SKM-1 treated with dmso at 0.1 percent for 144 hours (cell line): ENCODE data around the gene RIPOR3.
A peak's percentile ranks its signal among the peaks of the same experiment; 100 is the strongest.
"Not testable (repeated sequence)": the region's sequence is repeated elsewhere in the genome, so short reads cannot be mapped to it uniquely, and the experiment has no call there.

Experiments
- DNase-seq: peaks from one replicate; lab custom pipeline; 2025; ENCODE audit not compliant: unreplicated experiment; lab: John Stamatoyannopoulos, UW

RIPOR3 gene

GRCh38 chr20:50559149-50559548 is 132.2 kb downstream of the RIPOR3 start:
- no peak for DNase-seq

DNA sequence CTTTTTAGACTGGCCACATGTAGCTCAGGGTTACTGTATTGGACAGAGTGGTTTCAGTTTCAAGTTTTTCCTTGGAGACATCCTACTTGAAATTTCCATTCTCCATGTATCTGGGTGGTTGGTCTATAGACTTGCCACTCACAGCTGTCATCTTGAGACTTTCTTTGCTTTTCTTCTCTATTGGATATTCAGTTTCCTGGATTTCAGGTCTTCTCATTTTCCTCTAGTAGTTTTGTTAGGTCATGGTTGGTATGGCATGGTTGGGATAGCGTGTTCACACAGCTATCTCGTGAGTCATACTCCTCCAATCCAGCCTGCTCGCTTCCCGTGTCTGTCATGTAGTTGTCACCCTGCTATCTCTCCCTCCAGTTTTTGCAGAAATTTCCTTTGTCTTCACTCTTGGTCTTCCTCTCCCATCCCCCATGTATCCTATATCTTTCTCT is 132.8 kb downstream of the RIPOR3 start:
- no peak for DNase-seq

DNA sequence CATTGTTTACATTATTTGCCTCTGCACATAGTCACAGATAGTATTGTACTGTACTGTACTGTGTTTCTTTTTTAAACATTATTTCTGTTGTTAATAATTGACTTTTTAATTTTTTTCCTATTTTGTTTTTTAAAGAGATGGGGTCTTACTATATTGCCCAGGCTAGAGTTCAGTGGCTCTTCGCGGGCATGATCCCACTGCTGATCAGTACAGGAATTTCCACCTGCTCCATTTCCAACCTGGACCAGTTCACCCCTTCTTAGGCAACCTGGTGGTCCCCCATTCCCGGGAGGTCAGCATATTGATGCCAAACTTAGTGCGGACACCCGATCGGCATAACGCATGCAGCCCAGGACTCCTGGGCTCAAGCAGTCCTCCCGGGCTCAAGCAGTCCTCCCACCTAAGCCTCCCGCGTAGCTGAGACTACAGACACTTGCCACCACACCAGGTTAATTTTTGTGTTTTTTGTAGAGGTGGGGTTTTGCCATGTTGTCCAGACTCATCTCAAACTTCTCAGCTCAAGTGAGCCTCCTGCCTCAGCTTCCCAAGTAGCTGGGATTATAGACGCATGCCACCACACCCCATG is 133.7 kb downstream of the RIPOR3 start:
- no peak for DNase-seq

DNA sequence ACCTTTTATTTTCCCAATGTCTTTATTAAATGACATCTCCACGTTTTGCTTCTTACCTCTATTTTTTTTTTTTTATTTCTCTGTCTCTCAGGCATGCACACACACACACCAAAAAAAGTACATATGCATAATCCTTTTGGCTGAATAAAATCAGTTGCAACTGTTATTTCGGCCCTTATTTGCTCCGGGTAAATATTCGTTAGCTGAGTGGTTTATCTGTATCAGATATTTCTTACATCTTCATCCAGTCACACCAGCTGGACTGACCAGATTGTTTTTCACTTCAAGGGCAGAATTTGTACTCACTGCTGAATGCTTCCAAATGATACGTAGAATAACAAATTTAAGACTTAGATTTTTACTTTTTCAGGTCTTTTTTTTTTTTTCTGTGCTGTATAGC is 135.7 kb downstream of the RIPOR3 start:
- DNase-seq: no peak

DNA sequence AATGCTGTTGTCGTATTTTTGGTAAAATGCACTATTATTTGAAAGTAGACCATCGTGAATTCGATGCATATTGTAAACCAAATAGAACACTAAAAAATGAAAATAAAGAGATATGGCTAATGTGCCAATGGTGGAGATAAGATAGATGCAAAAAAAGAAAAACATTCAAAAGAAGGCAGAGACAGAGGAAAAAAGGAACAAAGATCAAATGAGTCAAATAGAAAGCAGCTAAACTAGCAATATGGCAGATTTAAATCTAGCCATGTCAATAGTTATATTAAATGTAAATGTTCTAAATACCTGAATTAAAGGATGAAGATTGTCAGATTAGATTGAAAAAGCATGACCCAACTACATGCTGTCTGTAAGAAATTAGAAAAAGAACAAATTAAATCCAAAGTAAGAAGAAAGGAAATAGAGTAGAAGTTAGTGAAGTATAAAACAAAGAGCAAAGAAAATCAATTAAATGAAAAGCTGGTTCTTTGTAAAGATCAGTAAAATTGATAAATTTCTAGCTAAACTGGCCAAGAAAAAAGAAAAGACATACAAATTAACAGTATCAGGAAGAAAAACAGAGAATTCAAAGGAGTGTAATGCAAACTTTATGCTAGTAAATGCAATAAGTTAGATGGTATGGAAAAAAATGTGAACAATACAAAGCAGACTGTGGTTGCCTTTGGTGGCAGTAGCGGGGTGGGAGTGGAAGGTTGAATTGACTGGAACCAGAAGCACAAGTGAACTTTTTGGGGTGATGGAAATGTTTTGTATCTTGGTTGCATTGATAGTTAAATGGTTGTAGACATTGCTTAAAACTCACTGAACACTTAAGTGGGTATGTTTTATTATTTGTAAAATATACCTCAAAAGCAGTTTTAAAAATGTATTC is 136.4 kb downstream of the RIPOR3 start:
- no peak for DNase-seq

GRCh38 chr20:50552979-50553378 is 138.4 kb downstream of the RIPOR3 start:
- DNase-seq: no peak

DNA sequence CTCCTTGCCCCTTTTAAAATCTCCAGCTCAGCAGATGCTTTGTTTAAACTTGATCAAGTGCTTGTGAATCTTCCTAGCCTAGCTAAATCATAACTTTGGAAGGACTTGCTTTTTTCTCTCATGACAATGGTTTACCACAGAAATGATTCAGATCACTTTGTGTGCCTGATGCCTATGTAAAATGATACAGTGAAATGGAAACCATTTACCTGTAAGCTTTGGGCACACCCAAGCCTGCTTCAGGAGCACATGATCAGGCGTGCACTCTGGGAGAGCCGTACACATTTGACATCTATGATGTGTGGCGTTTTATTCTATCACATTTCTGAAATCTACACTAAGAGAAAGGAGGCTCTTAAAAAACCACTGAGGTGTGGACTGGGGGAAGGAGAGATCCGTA is 140.1 kb downstream of the RIPOR3 start:
- no peak for DNase-seq

DNA sequence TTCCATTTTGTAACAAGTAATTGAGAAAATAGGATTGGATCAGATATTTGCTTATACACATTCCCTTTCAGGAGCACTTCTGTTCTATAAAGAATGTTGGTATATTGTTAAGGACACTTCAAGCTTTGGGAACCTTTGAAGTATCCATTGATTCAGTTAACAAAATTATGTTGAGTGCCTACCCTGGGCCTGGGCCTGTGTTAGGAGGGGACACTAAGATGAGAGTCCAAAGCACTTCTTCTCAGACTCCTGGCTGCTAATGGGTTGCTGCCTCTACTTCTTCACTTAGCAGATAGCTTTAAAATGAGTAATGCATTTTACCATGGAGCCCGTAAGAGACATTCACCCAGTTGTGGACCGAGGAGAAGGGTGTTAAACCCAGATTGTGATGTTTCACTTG is 140.8 kb downstream of the RIPOR3 start:
- no peak for DNase-seq

GRCh38 chr20:50548396-50548795 is 142.9 kb downstream of the RIPOR3 start:
- no peak for DNase-seq

DNA sequence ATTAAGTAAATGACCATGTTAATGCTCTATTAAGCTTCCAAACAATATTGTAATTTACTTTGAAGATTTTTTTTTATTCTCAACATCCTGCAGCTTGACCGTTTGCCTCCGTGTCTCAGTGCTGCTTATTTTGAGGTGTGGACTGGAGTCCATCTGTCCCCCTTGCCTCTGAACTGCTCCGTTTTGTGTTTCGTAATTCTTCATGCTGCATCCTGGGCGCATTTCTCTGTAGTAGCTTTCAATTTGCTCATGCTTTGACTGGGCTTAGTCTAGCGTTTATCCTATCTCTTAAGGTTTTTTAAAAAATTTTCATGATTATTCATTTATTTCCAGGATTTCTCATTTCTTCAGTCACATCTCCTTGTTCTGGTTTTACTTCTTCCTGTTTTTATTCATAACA is 143.4 kb downstream of the RIPOR3 start:
- no peak for DNase-seq

GRCh38 chr20:50546729-50547314 is 144.5 kb downstream of the RIPOR3 start:
- no peak for DNase-seq

DNA sequence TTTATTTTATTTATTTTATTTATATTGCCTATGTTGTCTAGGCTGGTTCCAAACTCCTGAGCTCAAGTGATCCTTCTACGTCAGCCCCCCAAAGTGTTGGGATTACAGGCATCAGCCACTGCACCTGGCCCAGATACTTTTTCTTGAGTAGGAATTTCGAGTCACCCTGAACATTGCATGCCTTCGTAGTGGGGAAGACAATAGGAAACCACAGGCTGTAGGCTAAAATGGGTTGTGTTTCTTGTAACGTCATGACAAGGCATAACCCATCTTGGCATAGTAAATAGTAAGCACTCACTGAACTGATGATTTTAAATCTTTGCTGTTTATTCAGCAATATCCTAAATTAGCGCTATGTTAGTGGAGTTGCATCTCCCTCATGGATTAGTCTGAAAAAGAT is 146.2 kb downstream of the RIPOR3 start:
- DNase-seq: no peak

GRCh38 chr20:50543326-50543725 is 148.0 kb downstream of the RIPOR3 start:
- no peak for DNase-seq

DNA sequence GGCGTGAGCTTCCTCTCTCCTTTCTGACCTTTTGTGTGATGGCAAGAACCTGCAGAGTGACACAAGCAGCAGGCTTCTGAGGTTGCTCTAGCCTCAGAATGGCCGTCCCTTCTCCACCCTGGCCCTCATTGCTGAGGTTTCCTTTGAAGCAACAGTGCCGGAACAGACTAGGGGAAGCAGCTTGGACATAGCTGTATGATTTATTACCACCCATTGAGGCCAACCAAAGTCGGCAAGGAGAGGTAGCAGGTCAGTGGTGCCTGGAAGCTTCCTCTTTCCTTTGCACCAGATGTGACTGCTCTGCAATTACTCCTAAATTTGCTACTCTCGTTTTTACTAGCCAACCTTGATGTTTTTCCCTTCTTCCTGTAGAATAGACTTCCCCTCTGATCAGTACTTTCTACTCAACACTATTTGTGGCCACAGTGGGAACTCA is 149.7 kb downstream of the RIPOR3 start:
- peak; percentile 98 for DNase-seq

DNA sequence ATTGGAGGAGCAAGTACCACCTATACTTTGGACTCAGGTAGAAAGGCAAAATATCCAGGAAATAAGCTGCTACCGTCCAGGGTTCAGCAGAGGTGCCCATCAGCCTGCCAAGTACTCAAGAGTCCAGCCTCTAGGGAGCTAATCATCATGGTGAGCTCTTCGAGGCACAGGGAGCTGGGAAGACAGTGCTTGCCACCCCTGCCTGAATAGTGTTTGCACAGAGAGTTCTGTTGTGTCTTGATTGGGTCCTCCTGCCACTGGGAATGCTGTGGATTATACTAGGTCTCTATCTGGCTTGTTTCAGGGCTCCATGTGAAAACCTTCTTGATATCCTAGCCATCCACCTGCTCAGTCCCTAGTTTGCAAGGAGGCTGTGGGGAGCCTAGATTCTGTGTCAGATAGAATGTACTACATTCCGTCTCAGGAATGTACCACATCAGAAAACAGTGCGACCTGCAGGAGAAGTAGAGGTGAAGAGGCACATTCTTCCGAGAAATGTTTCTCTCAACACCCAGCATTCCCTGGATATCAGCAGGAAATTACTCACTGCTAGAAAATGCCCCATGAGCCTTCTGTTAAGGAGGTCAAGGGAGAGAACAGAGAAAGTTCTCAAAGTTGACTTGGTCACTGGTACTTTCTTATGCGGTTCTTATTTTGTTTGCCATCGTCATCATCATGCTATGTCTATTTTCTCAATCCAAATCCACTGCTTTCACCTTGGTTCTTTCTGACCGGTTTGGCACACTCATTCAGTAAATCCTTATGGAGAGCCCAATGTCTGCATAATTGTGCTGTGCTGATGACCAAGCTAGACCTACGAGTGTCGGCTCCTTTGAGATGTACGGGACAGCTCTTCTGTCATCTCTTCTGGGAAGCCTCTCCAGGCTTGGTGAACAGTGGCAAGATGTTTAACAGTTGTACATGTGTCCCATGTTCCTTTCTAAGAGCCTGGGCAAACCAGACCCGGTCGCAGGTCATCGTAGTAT is 150.4 kb downstream of the RIPOR3 start:
- DNase-seq: no peak

GRCh38 chr20:50539798-50540197 is 151.5 kb downstream of the RIPOR3 start:
- DNase-seq: not testable (repeated sequence)

GRCh38 chr20:50538276-50538675 is 153.1 kb downstream of the RIPOR3 start:
- DNase-seq: no peak

DNA sequence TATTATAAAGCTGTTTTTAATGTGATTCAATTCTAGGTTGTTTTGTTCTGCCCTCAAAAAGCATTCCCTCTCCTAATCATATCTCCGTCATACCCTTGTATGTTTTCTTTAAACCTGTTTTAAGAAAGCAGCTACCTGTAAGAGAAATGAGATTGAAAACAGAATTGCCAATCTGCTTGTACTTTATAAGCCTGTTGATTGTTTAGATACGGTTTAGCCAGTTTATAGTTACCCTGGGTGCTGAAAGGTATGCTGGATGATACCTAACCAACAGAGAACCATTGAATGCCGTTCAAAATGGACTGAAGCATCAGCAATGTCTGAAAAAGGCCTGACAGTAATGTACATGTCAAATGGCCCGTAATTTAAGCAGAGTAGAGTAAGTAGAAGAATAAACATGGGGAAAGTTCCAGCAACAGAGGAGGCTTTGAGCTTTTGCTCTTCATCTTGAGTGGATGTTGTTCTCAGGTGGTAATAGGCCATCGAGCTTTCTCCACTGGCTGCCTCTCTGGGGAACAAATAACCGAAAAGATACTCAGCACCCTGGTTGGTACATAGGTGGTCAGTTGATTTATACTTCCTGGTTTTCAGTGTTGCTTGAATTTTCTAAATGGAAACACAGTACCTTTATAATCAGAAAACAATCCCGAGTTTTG is 153.7 kb downstream of the RIPOR3 start:
- no peak for DNase-seq

- DNase-seq: no peak
These were observed 155.0 kb downstream of the RIPOR3 start for GRCh38 chr20:50536333-50536732.
